SK-N-SH treated with all-trans-retinoic acid at 6 μM for 48 hours (cell line): ENCODE data around the gene ATP5MG.

Experiments
- ATAC-seq: fragments of 200-7000 bp; cut with Tn5 transposase; 3 replicates; pipeline ENCODE4 v1.9.1; 2020; ENCODE audit warnings: mild to moderate bottlenecking, moderate library complexity
- ARNTL ChIP-seq: fragments of 450-650 bp; formaldehyde crosslinking; IDR thresholded peaks from 2 replicates; pipeline ENCODE4 v1.5.0; 2020; ENCODE audit warnings: low read depth, mild to moderate bottlenecking, moderate library complexity, borderline replicate concordance
- BACH2 ChIP-seq: fragments of 250-450 bp; sonication (Bioruptor Pico); IDR thresholded peaks from 2 replicates; pipeline ENCODE4 v1.9.0; 2021; ENCODE audit warnings: mild to moderate bottlenecking, borderline replicate concordance
- CREB5 ChIP-seq: fragments of 250-450 bp; sonication (Bioruptor Pico); IDR thresholded peaks from 2 replicates; pipeline ENCODE4 v1.5.1; 2020; ENCODE audit warnings: low read depth, mild to moderate bottlenecking, moderate library complexity
- CSDC2 ChIP-seq: fragments of 250-450 bp; sonication (Bioruptor Pico); IDR thresholded peaks from 2 replicates; pipeline ENCODE4 v1.5.0; 2020; ENCODE audit warnings: mild to moderate bottlenecking, moderate library complexity
- CSRNP3 ChIP-seq: fragments of 250-450 bp; sonication (Bioruptor Pico); IDR thresholded peaks from 2 replicates; pipeline ENCODE4 v1.5.1; 2021; ENCODE audit warnings: mild to moderate bottlenecking, moderate library complexity
- ESRRG ChIP-seq: fragments of 250-450 bp; sonication (Bioruptor Pico); IDR thresholded peaks from 2 replicates; pipeline ENCODE4 v1.6.1; 2021; ENCODE audit warnings: mild to moderate bottlenecking
- GLIS3 ChIP-seq: fragments of 250-450 bp; sonication (Bioruptor Pico); IDR thresholded peaks from 2 replicates; pipeline ENCODE4 v1.5.0; 2020; ENCODE audit warnings: mild to moderate bottlenecking, moderate library complexity
- OSR1 ChIP-seq: fragments of 250-450 bp; sonication (Bioruptor Pico); IDR thresholded peaks from 2 replicates; pipeline ENCODE4 v1.8.0; 2022; ENCODE audit warnings: moderate library complexity, mild to moderate bottlenecking, inconsistent platforms
- POU6F1 ChIP-seq: fragments of 250-450 bp; sonication (Bioruptor Pico); IDR thresholded peaks from 2 replicates; pipeline ENCODE4 v1.8.0; 2021; ENCODE audit warnings: low read depth, mild to moderate bottlenecking, moderate library complexity, borderline replicate concordance
- PPARA ChIP-seq: fragments of 250-450 bp; sonication (Bioruptor Pico); IDR thresholded peaks from 2 replicates; pipeline ENCODE4 v1.5.0; 2020; ENCODE audit warnings: mild to moderate bottlenecking, borderline replicate concordance
- SNAI2 ChIP-seq: fragments of 250-450 bp; sonication (Bioruptor Pico); IDR thresholded peaks from 2 replicates; pipeline ENCODE4 v1.5.0; 2020; ENCODE audit warnings: mild to moderate bottlenecking, moderate library complexity
- TOX ChIP-seq: fragments of 250-450 bp; sonication (Bioruptor Pico); IDR thresholded peaks from 2 replicates; pipeline ENCODE4 v1.8.0; 2021; ENCODE audit warnings: mild to moderate bottlenecking, moderate library complexity, borderline replicate concordance
- TSHZ2 ChIP-seq: fragments of 250-450 bp; sonication (Bioruptor Pico); IDR thresholded peaks from 2 replicates; pipeline ENCODE4 v1.5.0; 2020; ENCODE audit warnings: mild to moderate bottlenecking, moderate library complexity
- ZC3H10 ChIP-seq: fragments of 250-450 bp; sonication (Bioruptor Pico); IDR thresholded peaks from 2 replicates; pipeline ENCODE4 v1.5.1; 2021; ENCODE audit warnings: mild to moderate bottlenecking, moderate library complexity
- ZFP3 ChIP-seq: fragments of 250-450 bp; sonication (Bioruptor Pico); IDR thresholded peaks from 2 replicates; pipeline ENCODE4 v1.5.0; 2020; ENCODE audit warnings: mild to moderate bottlenecking, moderate library complexity
- ZFP30 ChIP-seq: fragments of 450-650 bp; formaldehyde crosslinking; IDR thresholded peaks from 2 replicates; pipeline ENCODE4 v1.5.0; 2022; ENCODE audit warnings: mild to moderate bottlenecking, moderate library complexity
- ZNF8 ChIP-seq: fragments of 450-650 bp; formaldehyde crosslinking; IDR thresholded peaks from 2 replicates; pipeline ENCODE4 v1.5.0; 2020; ENCODE audit warnings: mild to moderate bottlenecking, moderate library complexity

ATP5MG gene

GRCh38 chr11:118435290-118435892 lies 34.0 kb downstream of the ATP5MG start:
- peak; percentile 53 for ATAC-seq
- no peak for TF ChIP-seq TOX
- no peak for TF ChIP-seq CREB5 (CRISPR knock-in tag)

GRCh38 chr11:118435893-118436624 lies 34.7 kb downstream of the ATP5MG start, which contains the start of gene KMT2A:
Gene KMT2A, plus strand, starts transcription at chr11:118436492. Its CDS starts 21 bp downstream, at chr11:118436513.
- peak; percentile 66 for ATAC-seq

GRCh38 chr11:118436639-118437207 lies 35.3 kb downstream of the ATP5MG start:
- no peak for ATAC-seq

More at GRCh38 chr11:118435893-118436624, 34.7 kb downstream of the ATP5MG start, which contains the start of gene KMT2A:
- TF ChIP-seq ZNF8, result peak; percentile 37; the same call in 1 of the 2 replicates
- peak; percentile 33; the same call in 1 of the 2 replicates for TF ChIP-seq SNAI2 (CRISPR knock-in tag)
- TF ChIP-seq CSRNP3 (CRISPR knock-in tag), result no peak

More at GRCh38 chr11:118436639-118437207, 35.3 kb downstream of the ATP5MG start:
- TF ChIP-seq ZFP3 (CRISPR knock-in tag) (no peak), ZC3H10 (CRISPR knock-in tag) (no peak), POU6F1 (CRISPR knock-in tag) (no peak), OSR1 (CRISPR knock-in tag) (no peak), TSHZ2 (CRISPR knock-in tag) (no peak), ESRRG (CRISPR knock-in tag) (no peak), PPARA (no peak), ZNF8 (no peak), GLIS3 (CRISPR knock-in tag) (no peak), CREB5 (CRISPR knock-in tag) (no peak), ARNTL (CRISPR knock-in tag) (no peak), BACH2 (CRISPR knock-in tag) (no peak), SNAI2 (CRISPR knock-in tag) (no peak), TOX (no peak), CSDC2 (CRISPR knock-in tag) (no peak), CSRNP3 (CRISPR knock-in tag) (no peak), ZFP30 (CRISPR knock-in tag) (no peak)
